Stomach (tissue), 4 donors: ENCODE data around the gene ATP6V1B1.

ENCODE experiments used
- EP300 ChIP-seq: sonication (generic); formaldehyde crosslinking; IDR thresholded peaks from one replicate; pipeline ENCODE4 v1.6.1; 2017; ENCODE audit warnings: antibody characterized with exemption
- POLR2A ChIP-seq, 4 donors: fragments of 450-650 bp; IDR thresholded peaks; one replicate each; pipeline ENCODE4 v1.6.1; 2016; ENCODE audit warnings: antibody characterized with exemption in 4 of 4, control low read depth in 2 of 4, mild to moderate bottlenecking in 1 of 4, moderate library complexity in 1 of 4
- TF ChIP-seq, protein P1 (sequence below), 7 experiments: fragments of 450-650 bp in 4 of 7; fragments of 200-600 bp in 3 of 7; sonication (generic) in 3 of 7; IDR thresholded peaks; one replicate each; pipeline ENCODE4 v1.5.1; 2016 to 2019; ENCODE audit warnings: antibody characterized with exemption in 7 of 7, control low read depth in 2 of 7, mild to moderate bottlenecking in 1 of 7

DNA sequence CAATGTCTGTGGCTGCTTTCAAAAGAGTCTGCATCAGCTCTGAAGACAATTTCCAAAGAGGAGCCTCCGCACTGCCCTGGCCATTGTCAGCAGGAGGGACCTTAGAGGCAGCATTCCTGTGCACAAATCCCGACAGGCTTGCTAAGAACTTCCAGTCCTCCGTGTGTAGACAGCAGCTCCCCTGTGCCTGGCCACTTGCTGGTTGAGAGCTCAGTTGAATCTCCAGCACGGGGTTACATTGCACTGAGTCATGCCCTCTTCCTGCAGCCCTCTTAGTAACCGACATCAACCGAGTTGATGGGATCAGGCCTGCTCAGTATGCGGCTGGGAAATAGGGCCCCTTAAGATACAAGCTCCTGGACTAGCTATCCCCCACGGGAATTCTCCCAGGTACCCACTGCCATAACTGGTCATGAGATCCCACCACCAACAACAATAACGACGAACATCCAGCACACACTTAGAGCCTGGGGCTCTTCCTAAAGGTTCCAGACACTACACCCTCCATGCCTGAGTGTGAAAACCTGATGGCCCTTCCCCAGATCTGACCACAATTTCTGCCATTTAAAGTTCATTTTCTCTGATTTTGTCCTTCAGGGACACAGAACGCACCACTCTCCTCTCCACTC lies 12.0 kb downstream of the ATP6V1B1 start:
- TF ChIP-seq, protein P1, sequence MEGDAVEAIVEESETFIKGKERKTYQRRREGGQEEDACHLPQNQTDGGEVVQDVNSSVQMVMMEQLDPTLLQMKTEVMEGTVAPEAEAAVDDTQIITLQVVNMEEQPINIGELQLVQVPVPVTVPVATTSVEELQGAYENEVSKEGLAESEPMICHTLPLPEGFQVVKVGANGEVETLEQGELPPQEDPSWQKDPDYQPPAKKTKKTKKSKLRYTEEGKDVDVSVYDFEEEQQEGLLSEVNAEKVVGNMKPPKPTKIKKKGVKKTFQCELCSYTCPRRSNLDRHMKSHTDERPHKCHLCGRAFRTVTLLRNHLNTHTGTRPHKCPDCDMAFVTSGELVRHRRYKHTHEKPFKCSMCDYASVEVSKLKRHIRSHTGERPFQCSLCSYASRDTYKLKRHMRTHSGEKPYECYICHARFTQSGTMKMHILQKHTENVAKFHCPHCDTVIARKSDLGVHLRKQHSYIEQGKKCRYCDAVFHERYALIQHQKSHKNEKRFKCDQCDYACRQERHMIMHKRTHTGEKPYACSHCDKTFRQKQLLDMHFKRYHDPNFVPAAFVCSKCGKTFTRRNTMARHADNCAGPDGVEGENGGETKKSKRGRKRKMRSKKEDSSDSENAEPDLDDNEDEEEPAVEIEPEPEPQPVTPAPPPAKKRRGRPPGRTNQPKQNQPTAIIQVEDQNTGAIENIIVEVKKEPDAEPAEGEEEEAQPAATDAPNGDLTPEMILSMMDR (IDR thresholded peaks at IDR 0.05), result no peak
- TF ChIP-seq POLR2A (IDR thresholded peaks at IDR 0.05) (no peak), EP300 (no peak)
